Smooth muscle cell (in vitro differentiated cells): ENCODE measurements around the gene TSHZ2. TPM values are rescaled to one million over a fixed set of nuclear protein-coding genes. Genes with fewer than 3 reads are reported as not detected.

ENCODE experiments used
- DNase-seq: peaks from one replicate; lab custom pipeline; 2025; ENCODE audit not compliant: unreplicated experiment; lab: John Stamatoyannopoulos, UW
- H2AFZ ChIP-seq: fragments of 200-600 bp; sonication (generic); 2 replicates; pipeline ENCODE4 v1.6.0; 2016; ENCODE audit warnings: antibody characterized with exemption, low read depth, mild to moderate bottlenecking
- H3F3A ChIP-seq: fragments of 200-600 bp; sonication (generic); 2 replicates; pipeline ENCODE4 v1.6.0; 2017; ENCODE audit warnings: antibody characterized with exemption, low read depth
- H3K27ac ChIP-seq: fragments of 200-600 bp; sonication (generic); 2 replicates; pipeline ENCODE4 v1.5.1; 2016; ENCODE audit warnings: low read depth, mild to moderate bottlenecking
- H3K27me3 ChIP-seq: fragments of 200-600 bp; sonication (generic); 2 replicates; pipeline ENCODE4 v1.6.1; 2016; ENCODE audit warnings: low read depth, mild to moderate bottlenecking
- H3K36me3 ChIP-seq: fragments of 200-600 bp; sonication (generic); 2 replicates; pipeline ENCODE4 v1.5.1; 2016; ENCODE audit warnings: low read depth
- H3K4me1 ChIP-seq: fragments of 200-600 bp; sonication (generic); 2 replicates; pipeline ENCODE4 v1.5.1; 2016; ENCODE audit warnings: low read depth
- H3K4me2 ChIP-seq: fragments of 200-600 bp; sonication (generic); 2 replicates; pipeline ENCODE4 v1.6.0; 2016; ENCODE audit warnings: mild to moderate bottlenecking
- H3K4me3 ChIP-seq: fragments of 200-600 bp; sonication (generic); 2 replicates; pipeline ENCODE4 v1.5.1; 2016; ENCODE audit warnings: mild to moderate bottlenecking
- H3K79me2 ChIP-seq: fragments of 200-600 bp; sonication (generic); 2 replicates; pipeline ENCODE4 v1.6.0; 2016; ENCODE audit warnings: low read depth, mild to moderate bottlenecking
- H3K9ac ChIP-seq: fragments of 200-600 bp; sonication (generic); 2 replicates; pipeline ENCODE4 v1.6.0; 2016; ENCODE audit warnings: low read depth
- H3K9me3 ChIP-seq: fragments of 200-600 bp; sonication (generic); replicated peaks from 2 replicates; pipeline ENCODE4 v1.5.1; 2016; ENCODE audit warnings: low read depth
- H4K20me1 ChIP-seq: fragments of 200-600 bp; sonication (generic); 2 replicates; pipeline ENCODE4 v1.6.0; 2016; ENCODE audit warnings: low read depth
- CTCF ChIP-seq: fragments of 200-600 bp; sonication (generic); IDR thresholded peaks from 2 replicates; pipeline ENCODE4 v1.5.1; 2017; ENCODE audit warnings: borderline replicate concordance, mild to moderate bottlenecking, antibody characterized with exemption; ENCODE audit not compliant: insufficient read depth, poor library complexity, severe bottlenecking
- WGBS: methylation state at CpG from one replicate; pipeline ENCODE4 v1.1.7; 2016; ENCODE audit warnings: low lambda C conversion rate; 5-methylcytosine and 5-hydroxymethylcytosine counted together
- polyA plus RNA-seq: library from polyadenylated mRNA; unstranded; fragments of >200 nt; fragmentation: Nextera tagmentation; extraction: Ambion mirVana; gene quantifications from 2 replicates; pipeline ENCODE4 v1.2.1, GENCODE V29; 2016
- total RNA-seq: library from RNA; depleted of rRNA; stranded (reverse); fragments of >200 nt; gene quantifications from 2 replicates; pipeline ENCODE4 v1.2.3, GENCODE V29; 2014

TSHZ2 gene
- total and polyA plus RNA-seq, 2 experiments from 2014 or later: 4.8 to 6.6 TPM

- Histone ChIP-seq H3K4me2 (no peak overlapping the region), H2AFZ (no peak overlapping the region), H3F3A (no peaks in the 10 kb centered on the region), H4K20me1 (no peaks in the 10 kb centered on the region), H3K4me1 (no peaks in the 10 kb centered on the region), H3K27ac (no peak overlapping the region), H3K79me2 (no peaks in the 10 kb centered on the region), H3K27me3 (no peaks in the 10 kb centered on the region), H3K9me3 (no peaks in the 10 kb centered on the region), H3K36me3 (no peaks in the 10 kb centered on the region), H3K4me3 (no peak overlapping the region), H3K9ac (no peak overlapping the region)
- DNase-seq: no peak
- 61% methylated on average over 11 of the region's 11 CpGs for WGBS
- TF ChIP-seq CTCF: no peak
Measured at GRCh38 chr20:53284696-53285095, 312.5 kb downstream of the TSHZ2 start.

GRCh38 chr20:53287357-53288042 lies 315.3 kb downstream of the TSHZ2 start:
- TF ChIP-seq CTCF: no peak
- Histone ChIP-seq H3K9ac (no peak overlapping the region), H3K27ac (peak overlapping the region; percentile 19), H3K27me3 (no peaks in the 10 kb centered on the region), H3F3A (no peaks in the 10 kb centered on the region), H3K9me3 (no peaks in the 10 kb centered on the region), H2AFZ (no peak overlapping the region), H3K36me3 (no peaks in the 10 kb centered on the region), H3K4me3 (no peak overlapping the region), H3K4me2 (peak overlapping the region; percentile 25), H3K79me2 (no peaks in the 10 kb centered on the region), H3K4me1 (no peaks in the 10 kb centered on the region), H4K20me1 (no peaks in the 10 kb centered on the region)
- DNase-seq: no peak
- WGBS: 26% methylated on average over 2 of the region's 2 CpGs

GRCh38 chr20:53291548-53291947 lies 319.4 kb downstream of the TSHZ2 start:
- no peaks in the 10 kb centered on the region for H4K20me1 ChIP-seq
- H3K4me3 ChIP-seq: no peak overlapping the region
- no peaks in the 10 kb centered on the region for H3K9me3 ChIP-seq
- no peaks in the 10 kb centered on the region for H3K79me2 ChIP-seq
- H3K36me3 ChIP-seq: no peaks in the 10 kb centered on the region
- DNase-seq: no peak
- H3K4me1 ChIP-seq: peaks cover 20% of the 10 kb centered on the region
- H2AFZ ChIP-seq: no peak overlapping the region
- H3K27ac ChIP-seq: no peak overlapping the region
- TF ChIP-seq CTCF: peak; percentile 12
- no peak overlapping the region for H3K9ac ChIP-seq
- H3F3A ChIP-seq: peaks cover 7% of the 10 kb centered on the region
- 72% methylated on average over 3 of the region's 3 CpGs for WGBS
- H3K27me3 ChIP-seq: no peaks in the 10 kb centered on the region
- no peak overlapping the region for H3K4me2 ChIP-seq

- no peak for TF ChIP-seq CTCF
- Histone ChIP-seq H3K4me3 (no peak overlapping the region), H3K36me3 (no peaks in the 10 kb centered on the region), H4K20me1 (no peaks in the 10 kb centered on the region), H3K9ac (no peak overlapping the region), H3K4me1 (peaks cover 20% of the 10 kb centered on the region), H2AFZ (no peak overlapping the region), H3K27ac (no peak overlapping the region), H3K4me2 (no peak overlapping the region), H3K9me3 (no peaks in the 10 kb centered on the region), H3F3A (peaks cover 7% of the 10 kb centered on the region), H3K27me3 (no peaks in the 10 kb centered on the region), H3K79me2 (no peaks in the 10 kb centered on the region)
- no peak for DNase-seq
- 72% methylated on average over 1 of the region's 1 CpG for WGBS
Measured at GRCh38 chr20:53292347-53292746, 320.2 kb downstream of the TSHZ2 start.
